Measurements from ENCODE around the gene GPD2.

- TF ChIP-seq CTCF (IDR thresholded peaks at IDR 0.05) (no peak), EZH2 (IDR thresholded peaks at IDR 0.05; ENCODE audit: borderline replicate concordance, insufficient read depth, low read depth, low read length, poor library complexity, severe bottlenecking) (no peak)
Measured at GRCh38 chr2:156522864-156523440, 86.8 kb downstream of the GPD2 start.
